HepG2 (cell line): ENCODE data around the gene SERPINA6. TPM values are rescaled to one million over a fixed set of nuclear protein-coding genes. Genes with fewer than 3 reads are reported as not detected.
A peak's percentile ranks its signal among the peaks of the same experiment; 100 is the strongest.

Experiments used
- ATAC-seq: fragments of 200-7000 bp; cut with Tn5 transposase; 3 replicates; pipeline ENCODE4 v1.9.1; 2020; ENCODE audit warnings: mild to moderate bottlenecking, moderate library complexity
- BruUV-seq: library from RNA; stranded (reverse); fragments of 400-500 nt; replicated peaks from 2 replicates; lab custom pipeline; 2021; lab: Mats Ljungman, UMichigan
- CTCF ChIA-PET: fragments of 300-600 bp; formaldehyde crosslinking; extraction: SDS; loops from one replicate; lab custom pipeline; 2021; ENCODE audit warnings: low total read pairs, inconsistent platforms, low intra/inter-chr PET ratio; lab: Yijun Ruan, JAX
- POLR2A ChIA-PET: fragments of 350-600 bp; sonication (Branson Sonifier 250); formaldehyde crosslinking; loops from one replicate; lab custom pipeline; 2020; ENCODE audit warnings: antibody characterized with exemption, inconsistent platforms; lab: Yijun Ruan, JAX
- DNase-seq: peaks from one replicate; pipeline ENCODE4 v3.0.0-alpha.2; 2015; ENCODE audit warnings: low spot score
- FAIRE-seq: peaks from 3 replicates; lab custom pipeline; 2011; peaks lifted over from hg19 to GRCh38; lab: Jason Lieb, UNC
- H2AFZ ChIP-seq: one replicate; pipeline ENCODE4 v1.6.1; 2011; ENCODE audit warnings: low read length, inconsistent platforms
- H3K27ac ChIP-seq: fragments of 300-600 bp; 3 replicates; pipeline ENCODE4 v1.8.0; 2011; ENCODE audit warnings: mixed run types, mild to moderate bottlenecking, mixed read lengths, low read length, inconsistent platforms; ENCODE audit not compliant: insufficient read depth; ENCODE audit errors: extremely low read length
- H3K27me3 ChIP-seq, 2 experiments: fragments of 200-600 bp in 1 of 2; 2 replicates in 1 of 2; 3 replicates in 1 of 2; pipeline versions ENCODE4 v1.6.0 to v1.8.0; 2011; ENCODE audit warnings: low read length in 2 of 2, mild to moderate bottlenecking in 2 of 2, moderate library complexity in 2 of 2, inconsistent platforms in 1 of 2; ENCODE audit not compliant: insufficient read depth in 2 of 2, control insufficient read depth in 1 of 2
- H3K36me3 ChIP-seq, 2 experiments: fragments of 200-600 bp in 1 of 2; replicated peaks in 1 of 2; 2 replicates in 1 of 2; 3 replicates in 1 of 2; pipeline versions ENCODE4 v1.5.1 to v1.8.0; 2011; ENCODE audit warnings: low read length in 2 of 2, inconsistent platforms in 1 of 2; ENCODE audit not compliant: insufficient read depth in 2 of 2, control insufficient read depth in 1 of 2
- H3K4me1 ChIP-seq: 2 replicates; pipeline ENCODE4 v1.5.1; 2012; ENCODE audit warnings: low read length, inconsistent platforms; ENCODE audit not compliant: insufficient read depth
- H3K4me2 ChIP-seq: 2 replicates; pipeline ENCODE4 v1.6.0; 2011; ENCODE audit warnings: low read depth, low read length, inconsistent platforms
- H3K4me3 ChIP-seq, 3 experiments: fragments of 200-600 bp in 1 of 3; sonication (generic), shearing (Covaris generic) in 1 of 3; replicated peaks in 1 of 3; 2 replicates each; pipeline ENCODE4 v1.5.1; 2011 to 2016; ENCODE audit warnings: low read length in 3 of 3, inconsistent platforms in 2 of 3, low read depth in 2 of 3, mild to moderate bottlenecking in 2 of 3, control low read depth in 1 of 3, mixed read lengths in 1 of 3; ENCODE audit not compliant: insufficient read depth in 1 of 3
- H3K79me2 ChIP-seq: one replicate; pipeline ENCODE4 v1.6.1; 2011; ENCODE audit warnings: low read length, inconsistent platforms; ENCODE audit not compliant: insufficient read depth
- H3K9ac ChIP-seq: 2 replicates; pipeline ENCODE4 v1.6.0; 2011; ENCODE audit warnings: mild to moderate bottlenecking, low read depth, low read length, inconsistent platforms; ENCODE audit not compliant: insufficient read depth
- H3K9me3 ChIP-seq: 2 replicates; pipeline ENCODE4 v1.5.1; 2012; ENCODE audit warnings: mild to moderate bottlenecking, low read length
- H4K20me1 ChIP-seq: 2 replicates; pipeline ENCODE4 v1.6.0; 2011; ENCODE audit warnings: inconsistent platforms, mild to moderate bottlenecking, low read length, moderate library complexity; ENCODE audit not compliant: insufficient read depth
- CHD4 ChIP-seq: fragments of 200-600 bp; sonication (generic); IDR thresholded peaks from 2 replicates; pipeline ENCODE4 v1.7.0; 2017; ENCODE audit warnings: mild to moderate bottlenecking, low read length, borderline replicate concordance
- EP300 ChIP-seq, 3 experiments: sonication (generic) in 1 of 3; formaldehyde crosslinking in 1 of 3; IDR thresholded peaks; 2 replicates each; pipeline versions ENCODE4 v1.5.1 to v1.6.1; 2011 to 2020; ENCODE audit warnings: low read depth in 2 of 3, low read length in 2 of 3, borderline replicate concordance in 1 of 3, improper control_type of control experiment in 1 of 3, mild to moderate bottlenecking in 1 of 3, missing genetic modification reagents in 1 of 3, moderate library complexity in 1 of 3
- FOXO1 ChIP-seq: sonication (generic); formaldehyde crosslinking; IDR thresholded peaks from 2 replicates; pipeline ENCODE4 v1.4.0; 2020; ENCODE audit warnings: missing genetic modification reagents
- HNF4A ChIP-seq: sonication (generic); formaldehyde crosslinking; IDR thresholded peaks from 2 replicates; pipeline ENCODE4 v1.4.0; 2020; ENCODE audit warnings: missing genetic modification reagents
- ISL2 ChIP-seq: sonication (generic); formaldehyde crosslinking; IDR thresholded peaks from 2 replicates; pipeline ENCODE4 v1.5.0; 2020; ENCODE audit warnings: missing genetic modification reagents
- MAFF ChIP-seq: IDR thresholded peaks from 2 replicates; pipeline ENCODE4 v1.6.1; 2011; ENCODE audit warnings: low read depth, low read length, improper control_type of control experiment
- MAFK ChIP-seq, 2 experiments: IDR thresholded peaks in 1 of 2; conservative IDR thresholded peaks in 1 of 2; 2 replicates each; pipeline ENCODE4 v1.6.1; 2011; ENCODE audit warnings: improper control_type of control experiment in 2 of 2, low read length in 2 of 2
- POGK ChIP-seq: sonication (generic); formaldehyde crosslinking; conservative IDR thresholded peaks from 2 replicates; pipeline ENCODE4 v1.8.0; 2022; ENCODE audit warnings: mild to moderate bottlenecking, moderate library complexity, missing genetic modification reagents
- TERF1 ChIP-seq: sonication (generic); formaldehyde crosslinking; IDR thresholded peaks from 2 replicates; pipeline ENCODE4 v1.8.0; 2022; ENCODE audit warnings: mild to moderate bottlenecking, missing genetic modification reagents, moderate library complexity
- ZNF296 ChIP-seq: sonication (generic); formaldehyde crosslinking; conservative IDR thresholded peaks from 2 replicates; pipeline ENCODE4 v1.5.0; 2020; ENCODE audit warnings: mild to moderate bottlenecking, missing genetic modification reagents
- ZNF350 ChIP-seq: sonication (generic); formaldehyde crosslinking; IDR thresholded peaks from 2 replicates; pipeline ENCODE4 v1.4.0; 2020; ENCODE audit warnings: mild to moderate bottlenecking, low read depth, missing genetic modification reagents, borderline replicate concordance
- ZNF550 ChIP-seq: sonication (generic); formaldehyde crosslinking; IDR thresholded peaks from 2 replicates; pipeline ENCODE4 v1.4.0; 2020; ENCODE audit warnings: mild to moderate bottlenecking, missing genetic modification reagents, borderline replicate concordance
- ZNF710 ChIP-seq: sonication (generic); formaldehyde crosslinking; IDR thresholded peaks from 2 replicates; pipeline ENCODE4 v1.5.0; 2020; ENCODE audit warnings: mild to moderate bottlenecking, missing genetic modification reagents, borderline replicate concordance
- WGBS: methylation state at CpG from one replicate; pipeline ENCODE4 v1.1.6; 2017; ENCODE audit warnings: low lambda C conversion rate; 5-methylcytosine and 5-hydroxymethylcytosine counted together
- in situ Hi-C: cut with HindIII; loops from 2 replicates; pipeline ENCODE4 v1.10.0; 2017; ENCODE audit warnings: low pct_unique_long_range_greater_than_20kb; ENCODE audit not compliant: extremely low pct_ligation_motif_present
- intact Hi-C: fragments of 100-400 bp; cut with micrococcal nuclease; formaldehyde crosslinking; loops from one replicate; pipeline ENCODE4 v1.10.0; 2022; ENCODE audit not compliant: unreplicated experiment
- polyA plus RNA-seq, 8 experiments: library from polyadenylated mRNA; depleted of rRNA in 3 of 8; stranded (reverse) in 7 of 8; unstranded in 1 of 8; fragments of >200 nt; fragmentation: Illumina TruSeq in 4 of 8; extraction: Trizol in 4 of 8; gene quantifications; 2 replicates each; pipeline versions ENCODE4 v1.2.1 to v1.2.3, GENCODE V29; 2011 to 2016; ENCODE audit warnings: low read depth in 4 of 8, missing spikeins in 1 of 8, mixed read lengths in 1 of 8; ENCODE audit not compliant: insufficient read depth in 1 of 8
- total RNA-seq, 5 experiments: library from RNA; depleted of rRNA; stranded (reverse); fragments of >200 nt; fragmentation: Illumina TruSeq; extraction: Trizol; gene quantifications; 2 replicates each; pipeline ENCODE4 v1.2.3, GENCODE V29; 2016; ENCODE audit warnings: low read depth in 1 of 5

The SERPINA6 gene
- total and polyA plus RNA-seq, 2 of the 13 experiments (the other 11 are each of a cell fraction or from before 2014, with no cell fraction given), result 260 to 333 TPM

- TF ChIP-seq ZNF710 (CRISPR knock-in tag), result no peak
- TF ChIP-seq ZNF350 (CRISPR knock-in tag), result no peak
- no peak for TF ChIP-seq ZNF296
- TF ChIP-seq FOXO1 (CRISPR knock-in tag), result peak; percentile 20; the same call in 1 of the 2 replicates
- no peak for TF ChIP-seq CHD4
- peak in 1 of 2 experiments; percentile 7; a peak in 1 of 4 replicates for TF ChIP-seq EP300 (IDR thresholded peaks at IDR 0.05; ENCODE audit: low read depth in 2 of 2, low read length in 2 of 2)
- no peak for TF ChIP-seq EP300 (CRISPR knock-in tag; IDR thresholded peaks at IDR 0.05; ENCODE audit: borderline replicate concordance)
- TF ChIP-seq ZNF550, result no peak
- TF ChIP-seq TERF1 (CRISPR knock-in tag), result no peak
- peak; percentile 61; the same call in 1 of the 2 replicates for TF ChIP-seq HNF4A
- TF ChIP-seq, all 625 proteins: peak for 10
Observed at GRCh38 chr14:94316692-94317091, 6.4 kb downstream of the SERPINA6 start (continued).

GRCh38 chr14:94314890-94315289, 8.2 kb downstream of the SERPINA6 start:
- H3K27ac ChIP-seq, result no peak overlapping the region
- H3K4me3 ChIP-seq, result no peak overlapping the region
- no peak overlapping the region for H2AFZ ChIP-seq
- ChIA-PET POLR2A (interaction anchor here (1.1 to 1.5 kb wide), 2 partner anchors 22 to 153 kb away, joined by 3 to 4 read pairs; partner anchors contain the start of gene SERPINA10), CTCF (no interaction called here)
- no peaks in the 10 kb centered on the region for H3K27me3 ChIP-seq
- in situ Hi-C loops (no loop called here), intact Hi-C loops (no loop called here)
- FAIRE-seq, result no peak
- no peaks in the 10 kb centered on the region for H3K9me3 ChIP-seq
- H4K20me1 ChIP-seq, result peaks cover 6% of the 10 kb centered on the region; the same call in 1 of the 2 replicates
- peaks cover 74% of the 10 kb centered on the region for H3K4me1 ChIP-seq
- peaks cover 65% of the 10 kb centered on the region for H3K79me2 ChIP-seq
- H3K4me2 ChIP-seq, result no peak overlapping the region
- BruUV-seq, result no TSS peak
- H3K36me3 ChIP-seq, result peaks cover 19 to 47% of the 10 kb centered on the region in 2 experiments
- no peak for ATAC-seq
- WGBS, result 94% methylated on average over 2 of the region's 2 CpGs
- TF ChIP-seq MAFK (conservative IDR thresholded peaks at IDR 0.05 in 1 of 2, IDR thresholded peaks at IDR 0.05 in 1 of 2; ENCODE audit: low read length in 2 of 2) (peak; percentile 84 to 89), MAFF (peak; percentile 85), ISL2 (CRISPR knock-in tag) (no peak), POGK (CRISPR knock-in tag) (no peak)
- no peak for DNase-seq
- no peak overlapping the region for H3K9ac ChIP-seq
